Gastroesophageal sphincter (tissue), 4 donors: ENCODE data around the gene CDH26. TPM values are rescaled to one million over a fixed set of nuclear protein-coding genes. Genes with fewer than 3 reads are reported as not detected.

Source experiments
- ATAC-seq: fragments of 150-250 bp; one replicate; pipeline ENCODE4 v1.9.1; 2016; ENCODE audit warnings: mild to moderate bottlenecking, moderate library complexity
- H3K27ac ChIP-seq, 4 donors: fragments of 200-600 bp; sonication (generic) in 3 of 4; 1 replicate in 3 of 4; 2 replicates in 1 of 4; pipeline ENCODE4 v1.5.1; 2016 to 2019
- H3K27me3 ChIP-seq: fragments of 200-600 bp; sonication (generic); one replicate; pipeline ENCODE4 v1.5.1; 2019
- H3K36me3 ChIP-seq, 2 donors: fragments of 200-600 bp; sonication (generic); one replicate each; pipeline ENCODE4 v1.5.1; 2019; ENCODE audit warnings: control low read depth in 1 of 2
- H3K4me1 ChIP-seq, 3 donors: fragments of 200-600 bp; sonication (generic); 1 replicate in 2 of 3; 2 replicates in 1 of 3; pipeline ENCODE4 v1.5.1; 2016 to 2019; ENCODE audit warnings: control low read depth in 2 of 3
- H3K4me3 ChIP-seq, 2 donors: fragments of 200-600 bp; sonication (generic); one replicate each; pipeline ENCODE4 v1.5.1; 2019; ENCODE audit warnings: mild to moderate bottlenecking in 1 of 2, moderate library complexity in 1 of 2
- H3K9me3 ChIP-seq, 3 donors: fragments of 200-600 bp; sonication (generic); one replicate each; pipeline ENCODE4 v1.5.1; 2017 to 2019; ENCODE audit warnings: control low read depth in 2 of 3
- EP300 ChIP-seq: sonication (generic); formaldehyde crosslinking; IDR thresholded peaks from one replicate; pipeline ENCODE4 v1.6.1; 2017; ENCODE audit warnings: antibody characterized with exemption, mild to moderate bottlenecking
- POLR2A ChIP-seq, 2 donors: fragments of 450-650 bp; IDR thresholded peaks; one replicate each; pipeline ENCODE4 v1.6.1; 2017; ENCODE audit warnings: antibody characterized with exemption in 2 of 2, mild to moderate bottlenecking in 2 of 2, moderate library complexity in 1 of 2
- POLR2AphosphoS5 ChIP-seq: sonication (generic); formaldehyde crosslinking; IDR thresholded peaks from one replicate; pipeline ENCODE4 v1.6.1; 2017; ENCODE audit warnings: antibody characterized with exemption
- WGBS, 2 donors: methylation state at CpG; one replicate each; pipeline ENCODE4 v1.1.5; 2018; ENCODE audit warnings: low coverage in 1 of 2; 5-methylcytosine and 5-hydroxymethylcytosine counted together
- total RNA-seq, 4 donors: library from RNA; depleted of rRNA; stranded (reverse); fragments of >200 nt; gene quantifications; one replicate each; pipeline ENCODE4 v1.1.0, GENCODE V29; 2016
- TF ChIP-seq, protein P1 (sequence below), 4 experiments: fragments of 200-600 bp in 2 of 4; fragments of 450-650 bp in 2 of 4; sonication (generic) in 1 of 4; IDR thresholded peaks; one replicate each; pipeline ENCODE4 v1.5.1; 2017 to 2019; ENCODE audit warnings: antibody characterized with exemption in 4 of 4, mild to moderate bottlenecking in 2 of 4, moderate library complexity in 2 of 4

The CDH26 gene
- total RNA-seq, 4 donors from 2014 or later: 0.39 to 1.1 (median 0.78) TPM

DNA sequence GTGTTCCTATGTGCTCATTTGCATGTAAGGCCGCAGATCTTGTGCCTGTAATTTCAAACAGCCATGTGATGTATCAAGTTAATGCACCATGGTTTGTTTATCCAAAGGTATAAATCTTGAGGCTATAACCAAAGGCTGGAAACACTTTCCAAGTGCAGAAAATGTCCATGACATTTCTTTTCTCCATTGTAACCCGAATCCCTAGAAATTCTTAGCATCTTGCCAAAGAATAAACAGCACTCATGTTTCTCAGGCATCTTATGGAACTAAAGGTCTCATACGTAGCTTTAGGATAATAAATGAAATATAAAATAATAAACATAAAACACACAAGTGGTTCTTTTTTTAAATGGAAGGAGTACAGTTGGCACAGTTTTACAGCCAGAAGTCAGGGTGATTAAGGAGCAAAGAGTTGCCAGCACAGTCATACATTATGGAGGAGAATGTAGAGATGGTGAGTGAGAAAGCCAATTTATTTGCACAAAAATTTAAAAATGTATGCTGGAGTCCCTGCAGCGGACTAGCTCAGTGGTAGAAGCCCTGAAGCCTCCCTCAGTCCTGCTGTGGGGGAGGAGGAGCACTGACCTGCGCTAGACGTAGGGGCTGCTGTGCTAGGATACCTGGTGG lies 18.0 kb downstream of the CDH26 start:
- ATAC-seq: no peak
- TF ChIP-seq POLR2A (IDR thresholded peaks at IDR 0.05) (no peak), POLR2AphosphoS5 (no peak), EP300 (no peak)
- TF ChIP-seq, protein P1, sequence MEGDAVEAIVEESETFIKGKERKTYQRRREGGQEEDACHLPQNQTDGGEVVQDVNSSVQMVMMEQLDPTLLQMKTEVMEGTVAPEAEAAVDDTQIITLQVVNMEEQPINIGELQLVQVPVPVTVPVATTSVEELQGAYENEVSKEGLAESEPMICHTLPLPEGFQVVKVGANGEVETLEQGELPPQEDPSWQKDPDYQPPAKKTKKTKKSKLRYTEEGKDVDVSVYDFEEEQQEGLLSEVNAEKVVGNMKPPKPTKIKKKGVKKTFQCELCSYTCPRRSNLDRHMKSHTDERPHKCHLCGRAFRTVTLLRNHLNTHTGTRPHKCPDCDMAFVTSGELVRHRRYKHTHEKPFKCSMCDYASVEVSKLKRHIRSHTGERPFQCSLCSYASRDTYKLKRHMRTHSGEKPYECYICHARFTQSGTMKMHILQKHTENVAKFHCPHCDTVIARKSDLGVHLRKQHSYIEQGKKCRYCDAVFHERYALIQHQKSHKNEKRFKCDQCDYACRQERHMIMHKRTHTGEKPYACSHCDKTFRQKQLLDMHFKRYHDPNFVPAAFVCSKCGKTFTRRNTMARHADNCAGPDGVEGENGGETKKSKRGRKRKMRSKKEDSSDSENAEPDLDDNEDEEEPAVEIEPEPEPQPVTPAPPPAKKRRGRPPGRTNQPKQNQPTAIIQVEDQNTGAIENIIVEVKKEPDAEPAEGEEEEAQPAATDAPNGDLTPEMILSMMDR (IDR thresholded peaks at IDR 0.05): no peak
- no peaks in the 10 kb centered on the region for H3K27me3 ChIP-seq
- no peak overlapping the region for H3K4me3 ChIP-seq
- H3K9me3 ChIP-seq: no peaks in the 10 kb centered on the region
- no peak overlapping the region for H3K27ac ChIP-seq
- no peaks in the 10 kb centered on the region for H3K36me3 ChIP-seq
- 18 to 26% methylated on average over 5 to 6 of the region's 6 CpGs for WGBS, 2 donors
- peaks cover 0 to 15% (median 0%) of the 10 kb centered on the region in 3 donors for H3K4me1 ChIP-seq

DNA sequence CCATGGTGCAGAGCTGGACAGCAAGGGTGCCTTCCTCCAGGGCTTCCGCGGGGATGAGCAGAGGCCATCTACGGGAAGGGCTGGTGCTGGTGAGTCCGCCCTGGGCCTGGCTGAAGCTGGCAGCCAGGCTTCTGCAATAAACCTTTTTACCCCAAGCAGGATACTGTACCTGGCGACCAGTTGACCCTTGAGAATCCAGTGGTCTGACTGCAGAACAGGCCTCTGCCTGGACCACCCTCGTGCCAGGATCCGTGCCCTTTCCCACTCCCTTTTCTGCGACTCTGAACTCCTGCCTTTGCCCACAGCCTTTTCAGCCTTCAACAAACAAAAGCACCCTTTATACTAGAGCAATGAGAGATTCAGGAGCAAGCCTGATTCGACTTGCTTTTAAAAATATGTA lies 18.9 kb downstream of the CDH26 start:
- no peak for TF ChIP-seq POLR2AphosphoS5
- TF ChIP-seq, protein P1 (IDR thresholded peaks at IDR 0.05): no peak
- TF ChIP-seq POLR2A (IDR thresholded peaks at IDR 0.05): no peak
- no peak for TF ChIP-seq EP300
- Histone ChIP-seq H3K27me3 (no peaks in the 10 kb centered on the region), H3K36me3 (no peaks in the 10 kb centered on the region), H3K4me3 (no peak overlapping the region), H3K27ac (no peak overlapping the region), H3K9me3 (no peaks in the 10 kb centered on the region), H3K4me1 (peaks cover 0 to 15% (median 0%) of the 10 kb centered on the region in 3 donors)
- no peak for ATAC-seq
- 89 to 94% methylated on average over 2 to 9 of the region's 9 CpGs for WGBS, 2 donors

DNA sequence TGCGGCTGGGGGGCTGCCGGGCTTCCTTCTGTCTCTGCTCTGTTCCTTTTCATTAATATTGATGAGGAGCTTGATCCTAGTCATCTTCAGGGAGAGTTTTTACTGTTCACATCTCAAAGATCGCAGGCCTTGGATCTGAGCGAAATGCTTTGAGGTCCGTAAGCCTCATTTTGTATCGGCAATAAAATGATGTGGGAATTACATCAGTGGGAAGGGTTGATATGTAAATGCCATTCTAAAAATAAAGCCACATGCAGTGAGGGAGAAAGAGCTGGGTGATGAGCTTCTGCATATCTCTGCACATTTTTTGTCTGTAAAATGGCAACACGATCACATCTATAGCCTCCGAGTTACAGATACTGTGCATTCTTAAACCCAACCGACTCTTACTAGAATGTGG lies 24.9 kb downstream of the CDH26 start:
- H3K36me3 ChIP-seq: peaks cover 0 to 17% of the 10 kb centered on the region in 2 donors
- 89 to 94% methylated on average over 8 of the region's 9 CpGs for WGBS, 2 donors
- ATAC-seq: no peak
- no peaks in the 10 kb centered on the region for H3K9me3 ChIP-seq
- H3K27ac ChIP-seq: no peak overlapping the region
- no peaks in the 10 kb centered on the region for H3K4me1 ChIP-seq
- H3K4me3 ChIP-seq: no peak overlapping the region
- no peaks in the 10 kb centered on the region for H3K27me3 ChIP-seq
- no peak for TF ChIP-seq EP300
- TF ChIP-seq, protein P1 (IDR thresholded peaks at IDR 0.05): no peak
- no peak for TF ChIP-seq POLR2AphosphoS5
- TF ChIP-seq POLR2A (IDR thresholded peaks at IDR 0.05): no peak

DNA sequence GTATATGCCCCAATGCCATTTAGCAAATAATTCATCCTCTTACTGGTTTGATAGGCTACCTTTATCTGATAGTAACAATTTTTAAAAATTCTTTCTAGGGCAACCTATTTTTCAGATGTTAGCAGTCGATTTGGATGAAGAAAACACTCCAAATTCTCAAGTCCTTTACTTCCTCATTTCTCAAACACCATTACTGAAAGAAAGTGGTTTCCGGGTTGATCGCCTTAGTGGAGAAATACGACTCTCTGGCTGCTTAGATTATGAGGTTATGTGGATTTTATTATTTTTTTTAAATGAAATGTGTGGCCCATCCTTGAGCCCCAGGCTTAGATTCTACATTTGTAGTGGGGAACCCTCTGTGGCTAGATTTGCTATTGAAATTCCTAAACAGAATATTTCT lies 26.3 kb downstream of the CDH26 start:
- no peak overlapping the region for H3K27ac ChIP-seq
- ATAC-seq: no peak
- TF ChIP-seq POLR2A (IDR thresholded peaks at IDR 0.05): no peak
- no peak for TF ChIP-seq EP300
- TF ChIP-seq, protein P1 (IDR thresholded peaks at IDR 0.05): no peak
- no peak for TF ChIP-seq POLR2AphosphoS5
- H3K4me1 ChIP-seq: no peaks in the 10 kb centered on the region
- peaks cover 0 to 17% of the 10 kb centered on the region in 2 donors for H3K36me3 ChIP-seq
- no peaks in the 10 kb centered on the region for H3K27me3 ChIP-seq
- H3K4me3 ChIP-seq: no peak overlapping the region
- H3K9me3 ChIP-seq: no peaks in the 10 kb centered on the region
- 86 to 87% methylated on average over 4 of the region's 4 CpGs for WGBS, 2 donors

DNA sequence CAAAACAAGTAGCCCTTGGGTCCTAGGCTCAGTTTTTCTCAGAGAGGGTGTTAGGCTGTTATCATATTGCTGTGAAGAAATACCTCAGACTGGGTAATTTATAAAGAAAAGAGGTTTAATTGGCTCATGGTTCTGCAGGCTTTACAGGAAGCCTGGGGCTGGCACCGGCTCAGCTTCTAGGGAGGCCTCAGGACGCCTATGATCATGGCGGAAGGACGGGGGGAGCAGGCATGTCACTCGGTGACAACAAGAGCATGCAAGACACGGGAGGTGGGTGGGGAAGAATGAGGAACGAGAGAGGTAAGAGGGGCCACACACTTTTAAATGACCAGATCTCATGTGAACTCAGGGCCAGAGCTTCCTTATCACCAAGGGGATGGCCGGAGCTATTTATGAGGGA lies 26.9 kb downstream of the CDH26 start:
- Histone ChIP-seq H3K9me3 (no peaks in the 10 kb centered on the region), H3K27me3 (no peaks in the 10 kb centered on the region), H3K4me1 (no peaks in the 10 kb centered on the region), H3K36me3 (peaks cover 0 to 17% of the 10 kb centered on the region in 2 donors), H3K4me3 (no peak overlapping the region), H3K27ac (no peak overlapping the region)
- 82 to 96% methylated on average over 7 to 8 of the region's 8 CpGs for WGBS, 2 donors
- ATAC-seq: no peak
- no peak for TF ChIP-seq POLR2A (IDR thresholded peaks at IDR 0.05)
- TF ChIP-seq EP300: no peak
- TF ChIP-seq, protein P1 (IDR thresholded peaks at IDR 0.05): no peak
